Measurements from ENCODE around the gene EML4. TPM values are rescaled to one million over a fixed set of nuclear protein-coding genes. Genes with fewer than 3 reads are reported as not detected.

EML4 gene
- total RNA-seq = 100 to 1,000 TPM; 135 to 140 TPM

GRCh38 chr2:42169100-42169873 is at the start of gene EML4:
Gene EML4 (plus strand): TSS chr2:42169353. CDS start chr2:42169612, 259 bp downstream.

GRCh38 chr2:42360890-42361727 is 192.0 kb downstream of the EML4 start, which contains the start of gene COX7A2L:
Gene COX7A2L (minus strand): TSS chr2:42361217. CDS start chr2:42361161, 56 bp downstream.

Other genes starting within 250 kb of the EML4 start
- gene PKDCC, start 121.3 kb upstream of the EML4 start, total RNA-seq = not detected
- gene COX7A2L, start 191.9 kb downstream of the EML4 start, total RNA-seq = 100 to 1,000 TPM; 102 TPM